Activated naive CD4-positive, alpha-beta T cell treated with Interleukin-2 at 50 U/mL for 16 hours (primary cell): Measurements from ENCODE around the gene SIN3B.

Experiments
- DNase-seq: peaks from one replicate; pipeline ENCODE4 v3.0.0-alpha.2; 2020

The SIN3B gene

GRCh38 chr19:16824658-16825311 lies 4.4 kb upstream of the SIN3B start:
- no peak for DNase-seq

DNA sequence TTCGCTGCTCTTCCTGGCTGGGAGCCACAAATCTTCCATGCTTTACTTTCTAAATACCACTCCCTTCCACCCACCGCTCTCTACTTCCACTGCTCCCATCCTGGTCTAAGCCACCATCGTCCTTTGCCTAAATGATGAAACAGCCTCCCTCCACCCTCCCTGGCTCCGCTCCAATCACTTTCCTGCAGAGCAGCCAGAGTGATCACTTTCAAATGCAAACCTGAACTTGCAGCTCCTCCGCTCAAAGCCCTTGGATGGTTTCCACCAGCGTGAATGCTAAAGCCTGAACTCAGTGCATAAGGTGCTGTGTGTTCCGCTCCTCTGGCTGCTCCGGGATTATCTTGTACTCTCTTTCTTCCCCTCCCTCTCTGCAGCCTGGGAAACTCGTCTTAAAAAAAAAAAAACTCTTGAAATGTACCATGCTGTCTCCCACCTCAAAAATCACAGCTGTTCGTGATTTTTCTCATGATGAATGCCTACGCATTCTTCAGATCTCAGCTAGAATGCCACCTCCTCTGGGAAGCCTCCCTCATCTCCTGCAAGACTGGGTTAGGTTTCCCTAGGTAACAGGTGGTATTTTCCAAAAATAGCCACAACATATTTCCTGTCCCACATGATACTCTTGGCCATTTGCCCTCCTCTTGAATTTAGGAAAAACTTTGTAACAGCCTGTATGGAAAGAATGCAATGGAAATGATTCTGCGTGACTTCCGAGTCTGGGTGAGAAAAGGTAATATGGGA lies 3.7 kb upstream of the SIN3B start:
- no peak for DNase-seq

- no peak for DNase-seq
These were observed 658 bp downstream of the SIN3B start for GRCh38 chr19:16829822-16830289.

- no peak for DNase-seq
These were observed 1.5 kb downstream of the SIN3B start for GRCh38 chr19:16830679-16831078.

DNA sequence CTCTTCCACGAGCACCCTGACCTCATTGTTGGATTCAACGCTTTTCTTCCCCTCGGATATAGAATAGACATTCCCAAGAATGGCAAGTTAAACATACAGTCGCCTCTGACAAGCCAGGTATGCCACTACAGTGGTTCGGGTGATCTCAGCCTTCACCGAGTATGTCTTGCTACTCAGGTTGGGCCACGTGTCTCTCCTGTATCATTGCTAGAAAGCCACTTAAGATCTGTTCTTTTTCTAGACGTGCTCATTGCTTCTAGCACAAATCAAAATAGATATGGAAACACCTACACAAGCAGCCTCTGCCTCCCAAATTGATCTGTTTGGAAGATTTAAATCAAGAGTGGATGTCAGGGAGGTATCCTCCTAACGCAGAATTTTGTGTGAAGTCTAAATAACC lies 2.3 kb downstream of the SIN3B start:
- DNase-seq, result no peak

DNA sequence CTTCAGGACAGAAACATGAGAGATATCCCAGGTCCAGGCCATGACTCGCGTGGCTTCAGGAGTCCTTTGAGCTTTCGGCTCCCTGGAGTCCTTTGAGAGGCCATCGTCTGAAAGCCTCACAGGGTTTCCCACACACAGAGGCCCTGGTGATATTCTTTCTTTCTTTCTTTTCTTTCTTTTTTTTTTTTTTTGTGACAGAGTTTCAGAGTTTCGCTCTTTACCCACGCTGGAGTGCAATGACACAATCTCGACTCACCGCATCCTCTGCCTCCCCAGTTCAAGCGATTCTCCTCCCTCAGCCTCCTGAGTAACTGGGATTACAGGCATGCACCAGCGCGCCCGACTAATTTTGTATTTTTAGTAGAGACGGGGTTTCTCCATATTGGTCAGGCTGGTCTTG lies 5.5 kb downstream of the SIN3B start:
- no peak for DNase-seq

DNA sequence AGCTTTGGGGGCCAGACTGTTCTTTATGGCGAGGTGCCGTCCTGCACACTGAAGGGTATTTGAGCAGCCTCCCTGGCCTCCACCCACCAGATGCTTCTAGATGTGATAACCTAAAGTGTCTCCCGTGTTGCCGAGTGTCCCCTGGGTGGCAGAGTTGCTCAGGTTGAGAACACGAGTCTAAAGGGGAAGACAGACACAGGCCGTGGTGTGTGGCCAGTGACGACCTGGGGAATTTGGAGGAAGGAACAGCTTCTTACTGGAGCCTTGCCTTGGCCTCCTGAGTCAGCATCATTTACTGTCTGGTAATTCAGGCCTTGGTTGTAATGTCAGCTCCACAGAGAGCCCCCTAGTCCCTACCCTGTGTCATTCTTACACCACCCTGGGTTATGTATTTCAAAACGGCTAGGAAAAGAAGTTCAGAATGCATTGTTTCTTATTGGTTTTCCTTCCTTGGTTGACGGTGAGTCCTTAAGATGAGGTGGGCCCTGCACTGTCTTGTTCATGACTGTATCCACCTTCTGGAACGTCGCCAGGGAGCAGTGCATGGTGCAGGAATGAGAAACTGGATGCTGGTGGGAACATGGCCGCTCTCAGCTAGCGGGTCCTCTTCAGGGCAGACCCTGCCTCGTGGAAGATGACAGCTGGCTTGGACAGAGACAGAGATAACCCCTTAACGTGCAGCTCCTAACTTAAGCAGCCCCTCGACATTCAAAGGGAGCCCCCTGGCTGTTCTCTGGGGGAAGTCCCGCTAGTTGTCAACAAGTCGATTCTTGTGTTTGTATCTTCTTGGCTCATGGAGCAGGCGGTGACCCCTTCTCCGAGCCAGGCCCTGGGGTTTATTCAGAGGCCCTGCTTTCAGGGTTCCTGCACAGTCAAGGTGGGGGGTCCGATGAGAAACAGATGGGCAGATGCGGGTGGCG lies 7.2 kb downstream of the SIN3B start:
- no peak for DNase-seq

- DNase-seq, result no peak
These were observed 7.8 kb downstream of the SIN3B start for GRCh38 chr19:16837035-16837362.

DNA sequence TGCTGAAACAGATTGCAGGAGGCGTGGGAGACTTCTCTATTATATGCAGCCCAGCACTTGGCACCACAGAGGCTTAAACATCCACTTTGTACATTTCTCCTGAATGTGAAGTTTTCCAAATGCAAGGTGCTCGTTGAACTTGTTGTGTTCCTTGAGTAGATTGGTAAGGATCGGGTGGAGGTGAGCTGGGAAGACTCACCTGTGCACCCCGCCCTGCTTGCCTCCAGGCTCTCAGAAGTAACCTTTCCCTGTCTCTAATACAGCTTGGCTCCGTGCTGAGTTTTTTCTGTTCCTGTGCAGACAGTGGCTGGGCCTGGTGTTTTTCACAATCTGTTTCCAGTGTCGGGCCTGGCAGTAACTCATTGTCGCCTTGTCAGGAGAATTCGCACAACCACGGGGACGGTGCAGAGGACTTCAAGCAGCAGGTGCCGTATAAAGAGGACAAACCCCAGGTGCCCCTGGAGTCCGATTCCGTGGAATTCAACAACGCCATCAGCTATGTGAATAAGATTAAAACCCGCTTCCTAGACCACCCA lies 12.3 kb downstream of the SIN3B start:
- no peak for DNase-seq

DNA sequence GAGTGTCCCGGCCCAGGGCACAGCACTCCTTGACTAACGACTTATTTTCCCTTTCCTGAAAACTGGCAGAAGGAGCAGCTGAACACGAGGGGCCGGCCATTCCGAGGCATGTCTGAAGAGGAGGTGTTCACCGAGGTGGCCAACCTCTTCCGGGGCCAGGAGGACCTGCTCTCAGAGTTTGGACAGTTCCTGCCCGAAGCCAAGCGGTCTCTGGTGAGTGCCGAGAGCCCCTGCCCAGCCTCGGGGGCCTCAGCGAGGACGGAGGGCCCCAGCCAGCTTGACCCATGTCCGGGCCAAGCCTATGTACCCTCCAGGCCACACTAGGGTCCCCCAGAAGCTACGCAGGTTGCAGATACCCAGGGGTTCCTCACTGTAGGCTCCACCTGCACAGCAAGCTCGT lies 17.7 kb downstream of the SIN3B start:
- DNase-seq, result no peak

DNA sequence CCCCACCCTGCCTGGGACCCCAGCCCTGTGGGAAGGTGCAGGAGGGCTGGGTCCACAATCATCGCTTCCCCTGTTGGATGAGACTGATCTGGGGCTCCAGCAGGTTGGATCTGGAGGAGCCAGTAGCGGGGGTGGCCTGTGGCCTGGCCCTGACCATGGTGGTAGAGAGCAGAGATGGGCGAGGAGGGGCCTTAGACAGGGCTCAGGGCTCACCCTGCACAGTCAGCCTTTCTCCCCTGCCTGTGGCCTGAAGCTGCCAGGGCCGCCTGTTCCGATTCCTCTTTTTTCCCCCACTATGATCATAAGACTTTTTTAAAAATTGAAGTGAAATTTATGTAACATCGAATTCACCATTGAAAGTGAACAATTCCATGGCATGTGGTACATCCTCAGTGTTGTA lies 18.2 kb downstream of the SIN3B start:
- DNase-seq, result no peak

DNA sequence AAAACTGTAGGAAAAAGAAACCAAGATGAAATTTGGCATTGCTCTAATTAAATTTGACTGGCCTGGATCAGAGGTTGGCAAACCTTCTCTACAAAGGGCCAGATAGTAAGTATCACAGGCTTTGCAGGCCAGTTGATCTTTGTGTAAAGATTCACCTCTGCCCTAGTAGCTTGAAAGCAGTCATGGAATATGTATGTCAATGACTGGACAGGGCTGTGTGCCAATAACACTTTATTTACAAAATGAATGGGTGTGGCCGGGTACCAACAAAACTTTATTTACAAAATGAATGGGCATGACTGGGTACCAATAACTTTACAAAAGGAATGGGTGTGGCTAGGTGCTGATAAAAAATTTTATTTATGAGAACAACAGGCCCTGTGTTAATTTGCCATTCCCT lies 20.0 kb downstream of the SIN3B start:
- no peak for DNase-seq

- no peak for DNase-seq
These were observed 20.9 kb downstream of the SIN3B start for GRCh38 chr19:16850133-16850532.

DNA sequence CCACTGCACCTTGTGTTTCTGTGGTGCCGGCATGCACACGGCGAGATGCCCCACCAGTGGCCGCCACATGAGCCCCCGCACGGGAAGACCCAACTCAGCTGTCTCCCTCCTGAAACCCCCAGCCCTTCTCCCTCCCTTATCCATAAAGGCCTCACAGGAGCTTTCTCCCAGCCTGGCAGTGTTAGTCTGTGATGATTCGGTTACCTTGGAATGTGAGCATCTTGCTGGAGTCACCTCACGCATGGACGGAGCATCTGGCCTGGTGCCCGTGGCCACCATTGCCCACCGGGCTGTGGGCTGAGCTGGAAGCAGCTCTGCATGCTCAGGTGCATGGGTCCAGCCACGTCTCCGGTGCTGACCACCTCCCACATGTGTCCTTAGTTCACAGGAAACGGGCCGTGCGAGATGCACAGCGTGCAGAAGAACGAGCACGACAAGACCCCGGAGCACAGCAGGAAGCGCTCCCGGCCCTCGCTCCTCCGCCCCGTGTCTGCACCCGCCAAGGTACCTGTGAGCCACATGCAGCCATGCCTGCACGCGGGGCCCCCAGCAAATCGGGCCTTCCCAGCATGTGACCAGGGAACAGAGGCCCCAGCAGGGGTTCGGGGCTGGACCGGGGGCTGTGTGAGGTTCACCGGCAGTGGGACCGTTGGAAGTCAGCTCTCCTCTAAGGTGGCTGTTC lies 22.0 kb downstream of the SIN3B start:
- DNase-seq, result no peak

- no peak for DNase-seq
These were observed 23.9 kb downstream of the SIN3B start for GRCh38 chr19:16853066-16853465.

GRCh38 chr19:16856091-16856490 lies 26.9 kb downstream of the SIN3B start:
- DNase-seq, result no peak

GRCh38 chr19:16859626-16860025 lies 30.4 kb downstream of the SIN3B start:
- no peak for DNase-seq

DNA sequence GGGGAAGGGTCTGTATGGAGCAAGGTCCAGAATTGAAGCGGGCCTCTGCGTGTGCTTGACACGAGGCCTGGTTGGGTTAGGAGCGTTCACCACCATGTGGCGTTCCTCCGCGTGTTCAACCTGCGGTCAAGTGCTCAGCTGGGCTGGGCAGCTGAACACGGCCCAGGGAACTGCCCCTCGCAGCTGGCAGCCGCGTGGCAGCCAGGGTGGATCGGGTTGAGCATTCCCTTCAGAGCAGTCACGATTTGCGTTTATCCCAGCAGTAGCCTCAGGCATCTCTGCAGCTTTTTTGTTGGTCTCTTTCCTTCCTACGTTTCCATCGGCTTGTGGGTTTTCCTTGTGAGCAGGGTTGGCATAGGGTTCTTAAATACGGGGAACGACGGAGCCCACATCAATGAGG lies 30.9 kb downstream of the SIN3B start:
- DNase-seq, result no peak

DNA sequence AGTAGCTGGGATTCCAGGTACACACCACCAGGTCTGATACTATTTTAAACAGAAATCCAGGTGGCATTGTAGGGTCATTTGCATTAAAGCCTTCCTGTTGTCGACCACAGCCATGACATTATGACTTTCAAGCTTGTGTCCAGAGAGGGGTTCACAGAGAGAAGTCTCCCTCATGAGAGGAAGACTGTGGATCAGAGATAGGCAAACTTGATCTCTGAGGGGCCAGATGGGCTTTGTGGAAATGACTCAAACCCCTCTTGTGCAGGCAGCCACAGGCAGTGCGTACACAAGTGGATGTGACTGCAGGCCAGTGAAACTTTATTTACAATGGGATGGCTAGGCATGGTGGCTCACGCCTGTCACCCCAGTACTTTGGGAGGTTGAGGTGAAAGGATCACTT lies 31.8 kb downstream of the SIN3B start:
- no peak for DNase-seq

- no peak for DNase-seq
These were observed 32.6 kb downstream of the SIN3B start for GRCh38 chr19:16861834-16862233.

- no peak for DNase-seq
These were observed 33.7 kb downstream of the SIN3B start for GRCh38 chr19:16862826-16863415.

- no peak for DNase-seq
These were observed 38.0 kb downstream of the SIN3B start for GRCh38 chr19:16867211-16867610.
